MM.1S (cell line): ENCODE results near the gene RANBP9.

Source experiments
- DNase-seq: peaks from one replicate; pipeline ENCODE4 v3.0.0-alpha.2; 2015
- H2AFZ ChIP-seq: fragments of 300-600 bp; sonication (generic); 2 replicates; pipeline ENCODE4 v1.6.0; 2016; ENCODE audit warnings: antibody characterized with exemption, low read length
- H3F3A ChIP-seq: fragments of 300-600 bp; sonication (generic); 2 replicates; pipeline ENCODE4 v1.6.1; 2016; ENCODE audit warnings: mild to moderate bottlenecking, antibody characterized with exemption, low read length, moderate library complexity, mixed read lengths; ENCODE audit not compliant: insufficient read depth
- H3K27ac ChIP-seq: fragments of 300-600 bp; sonication (generic); 2 replicates; pipeline ENCODE4 v1.5.1; 2016; ENCODE audit warnings: mild to moderate bottlenecking, low read length
- H3K27me3 ChIP-seq: fragments of 300-600 bp; sonication (generic); replicated peaks from 2 replicates; pipeline ENCODE4 v1.6.0; 2016; ENCODE audit warnings: low read length; ENCODE audit not compliant: insufficient read depth
- H3K36me3 ChIP-seq: fragments of 300-600 bp; sonication (generic); replicated peaks from 2 replicates; pipeline ENCODE4 v1.6.1; 2016; ENCODE audit warnings: mild to moderate bottlenecking, low read length, mixed read lengths; ENCODE audit not compliant: insufficient read depth
- H3K4me1 ChIP-seq: fragments of 300-600 bp; sonication (generic); 2 replicates; pipeline ENCODE4 v1.6.1; 2016; ENCODE audit warnings: low read length, mixed read lengths
- H3K4me2 ChIP-seq: fragments of 300-600 bp; sonication (generic); 2 replicates; pipeline ENCODE4 v1.6.0; 2016; ENCODE audit warnings: low read depth, low read length
- H3K4me3 ChIP-seq: fragments of 300-600 bp; sonication (generic); 2 replicates; pipeline ENCODE4 v1.5.1; 2016; ENCODE audit warnings: low read length, mixed read lengths
- H3K79me2 ChIP-seq: fragments of 300-600 bp; sonication (generic); 2 replicates; pipeline ENCODE4 v1.6.1; 2016; ENCODE audit warnings: mixed run types, low read length, mixed read lengths
- H3K9ac ChIP-seq: fragments of 300-600 bp; sonication (generic); 2 replicates; pipeline ENCODE4 v1.6.1; 2016; ENCODE audit warnings: low read length, mixed read lengths
- H3K9me2 ChIP-seq: fragments of 300-600 bp; sonication (generic); replicated peaks from 2 replicates; pipeline ENCODE4 v1.6.1; 2016; ENCODE audit warnings: mild to moderate bottlenecking, low read length, mixed read lengths; ENCODE audit not compliant: insufficient read depth
- H3K9me3 ChIP-seq: fragments of 300-600 bp; sonication (generic); replicated peaks from 2 replicates; pipeline ENCODE4 v1.6.1; 2016; ENCODE audit warnings: mild to moderate bottlenecking, low read length, mixed read lengths; ENCODE audit not compliant: insufficient read depth
- H4K20me1 ChIP-seq: fragments of 300-600 bp; sonication (generic); 2 replicates; pipeline ENCODE4 v1.6.1; 2016; ENCODE audit warnings: mild to moderate bottlenecking, low read length, moderate library complexity, mixed read lengths; ENCODE audit not compliant: insufficient read depth
- CTCF ChIP-seq: fragments of 300-600 bp; sonication (generic); IDR thresholded peaks from 2 replicates; pipeline ENCODE4 v1.5.1; 2016; ENCODE audit warnings: antibody characterized with exemption, low read length, mixed read lengths
- EZH2 ChIP-seq: fragments of 300-600 bp; sonication (generic); optimal IDR thresholded peaks from 2 replicates; pipeline ENCODE3; 2017; ENCODE audit warnings: low read depth, mild to moderate bottlenecking, antibody characterized with exemption, low read length, mixed read lengths
- EZH2phosphoT487 ChIP-seq: fragments of 300-600 bp; sonication (generic); IDR thresholded peaks from 2 replicates; pipeline ENCODE4 v1.6.1; 2018; ENCODE audit warnings: antibody characterized with exemption, low read length

Gene RANBP9

DNA sequence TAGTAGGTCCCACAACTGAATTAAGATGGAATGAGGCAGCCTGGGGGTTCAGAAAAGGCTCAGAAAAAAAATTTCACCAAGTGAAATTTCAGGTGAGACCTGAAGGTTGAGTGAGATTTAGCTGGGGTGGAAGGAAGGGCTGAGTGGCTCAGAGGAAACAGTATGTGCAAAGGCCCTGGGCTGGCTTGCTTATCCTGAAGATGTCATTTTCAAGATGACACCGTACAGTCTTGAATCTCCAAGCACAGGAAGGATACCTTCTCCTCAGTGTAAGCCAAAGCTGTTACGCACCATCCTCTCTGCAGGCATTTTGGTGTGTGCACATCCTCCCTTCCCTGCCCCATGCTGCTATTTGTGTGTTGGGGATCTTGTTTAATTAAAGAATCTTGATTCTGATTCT is 43.0 kb upstream of the RANBP9 start:
- Histone ChIP-seq H4K20me1 (no peaks in the 10 kb centered on the region), H3K79me2 (no peaks in the 10 kb centered on the region), H3K27ac (no peak overlapping the region), H3K9me3 (no peaks in the 10 kb centered on the region), H3K9ac (no peak overlapping the region), H3K4me3 (no peak overlapping the region), H3K4me1 (no peaks in the 10 kb centered on the region), H3K4me2 (no peak overlapping the region), H3F3A (no peaks in the 10 kb centered on the region), H3K27me3 (no peaks in the 10 kb centered on the region), H3K36me3 (no peaks in the 10 kb centered on the region), H2AFZ (no peak overlapping the region), H3K9me2 (no peaks in the 10 kb centered on the region)
- no peak for TF ChIP-seq CTCF
- TF ChIP-seq EZH2phosphoT487 = no peak
- no peak for TF ChIP-seq EZH2
- no peak for DNase-seq

DNA sequence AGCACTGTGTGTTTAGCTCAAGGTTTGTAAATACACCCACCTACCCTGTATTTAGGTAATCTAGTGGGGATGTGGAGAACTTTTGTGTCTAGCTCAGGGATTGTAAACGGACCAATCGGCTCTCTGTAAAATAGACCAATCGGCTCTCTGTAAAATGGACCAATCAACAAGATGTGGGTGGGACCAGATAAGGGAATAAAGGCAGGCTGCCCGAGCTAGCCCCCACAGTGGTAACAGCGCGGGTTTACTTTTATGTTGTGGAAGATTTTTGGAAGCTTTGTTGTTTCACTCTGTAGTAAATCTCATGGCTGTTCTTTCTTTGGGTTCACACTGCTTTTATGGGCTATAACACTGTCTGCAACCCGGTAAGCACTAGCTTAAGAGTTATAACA is 32.1 kb upstream of the RANBP9 start:
- no peak overlapping the region for H3K4me2 ChIP-seq
- no peaks in the 10 kb centered on the region for H3K27me3 ChIP-seq
- no peak overlapping the region for H3K9ac ChIP-seq
- no peak overlapping the region for H2AFZ ChIP-seq
- H3K36me3 ChIP-seq = no peaks in the 10 kb centered on the region
- H4K20me1 ChIP-seq = no peaks in the 10 kb centered on the region
- no peaks in the 10 kb centered on the region for H3K4me1 ChIP-seq
- H3K9me3 ChIP-seq = no peaks in the 10 kb centered on the region
- no peak for DNase-seq
- no peak overlapping the region for H3K4me3 ChIP-seq
- no peaks in the 10 kb centered on the region for H3K9me2 ChIP-seq
- H3F3A ChIP-seq = no peaks in the 10 kb centered on the region
- no peak for TF ChIP-seq CTCF
- no peak for TF ChIP-seq EZH2phosphoT487
- no peak for TF ChIP-seq EZH2
- H3K27ac ChIP-seq = no peak overlapping the region
- no peaks in the 10 kb centered on the region for H3K79me2 ChIP-seq

GRCh38 chr6:13742961-13743735 is 31.5 kb upstream of the RANBP9 start:
- Histone ChIP-seq H3F3A (no peaks in the 10 kb centered on the region), H3K9me3 (no peaks in the 10 kb centered on the region), H3K4me3 (no peak overlapping the region), H2AFZ (no peak overlapping the region), H3K36me3 (no peaks in the 10 kb centered on the region), H3K9ac (no peak overlapping the region), H3K9me2 (no peaks in the 10 kb centered on the region), H3K27me3 (no peaks in the 10 kb centered on the region), H3K4me2 (no peak overlapping the region), H3K27ac (no peak overlapping the region), H4K20me1 (no peaks in the 10 kb centered on the region), H3K79me2 (no peaks in the 10 kb centered on the region), H3K4me1 (no peaks in the 10 kb centered on the region)
- DNase-seq = no peak
- TF ChIP-seq EZH2 = no peak
- TF ChIP-seq EZH2phosphoT487 = no peak

- H4K20me1 ChIP-seq = no peaks in the 10 kb centered on the region
- no peaks in the 10 kb centered on the region for H3K4me1 ChIP-seq
- DNase-seq = no peak
These were observed 29.7 kb upstream of the RANBP9 start for GRCh38 chr6:13741365-13741764.

More at GRCh38 chr6:13741365-13741764, 29.7 kb upstream of the RANBP9 start:
- Histone ChIP-seq H3K27ac (no peak overlapping the region), H3K9me2 (no peaks in the 10 kb centered on the region), H3F3A (no peaks in the 10 kb centered on the region), H3K36me3 (no peaks in the 10 kb centered on the region), H3K27me3 (no peaks in the 10 kb centered on the region), H3K79me2 (no peaks in the 10 kb centered on the region), H2AFZ (no peak overlapping the region), H3K4me2 (no peak overlapping the region), H3K9ac (no peak overlapping the region), H3K4me3 (no peak overlapping the region), H3K9me3 (no peaks in the 10 kb centered on the region)
- TF ChIP-seq EZH2phosphoT487 (no peak), CTCF (no peak), EZH2 (no peak)
